H4 (cell line): ENCODE results near the gene MRPL9. TPM values are rescaled to one million over a fixed set of nuclear protein-coding genes. Genes with fewer than 3 reads are reported as not detected.

Experiments
- DNase-seq: peaks from one replicate; pipeline ENCODE4 v3.0.0-alpha.2; 2015; ENCODE audit warnings: low spot score
- total RNA-seq: library from RNA; depleted of rRNA; stranded (reverse); fragments of >200 nt; shearing (Covaris generic); gene quantifications from 2 replicates; pipeline ENCODE4 v1.2.3, GENCODE V29; 2014

The MRPL9 gene
- total RNA-seq, 1 experiment from 2014 or later, result 74.8 TPM

- DNase-seq, result no peak
Observed at GRCh38 chr1:151733126-151733525, 30.2 kb downstream of the MRPL9 start.

- DNase-seq, result no peak
Observed at GRCh38 chr1:151729966-151730291, 33.4 kb downstream of the MRPL9 start.

- DNase-seq, result no peak
Observed at GRCh38 chr1:151729157-151729965, 33.9 kb downstream of the MRPL9 start.

GRCh38 chr1:151728151-151729054, 34.9 kb downstream of the MRPL9 start:
- no peak for DNase-seq

GRCh38 chr1:151723726-151724370, 39.4 kb downstream of the MRPL9 start:
- DNase-seq, result no peak

- DNase-seq, result no peak
Observed at GRCh38 chr1:151721788-151722510, 41.3 kb downstream of the MRPL9 start.

- no peak for DNase-seq
Observed at GRCh38 chr1:151720974-151721787, 42.1 kb downstream of the MRPL9 start, which contains the start of gene RIIAD1. Gene RIIAD1, plus strand, starts transcription at chr1:151721522. Its CDS starts 15 bp downstream, at chr1:151721537.

GRCh38 chr1:151720554-151720953, 42.7 kb downstream of the MRPL9 start:
- DNase-seq, result no peak

GRCh38 chr1:151720125-151720524, 43.2 kb downstream of the MRPL9 start:
- no peak for DNase-seq

GRCh38 chr1:151718666-151719065, 44.6 kb downstream of the MRPL9 start:
- DNase-seq, result no peak

- DNase-seq, result no peak
Observed at GRCh38 chr1:151718011-151718431, 45.3 kb downstream of the MRPL9 start.

- DNase-seq, result no peak
Observed at GRCh38 chr1:151716771-151717631, 46.3 kb downstream of the MRPL9 start, which contains the start of gene CELF3. Gene CELF3, minus strand, starts transcription at chr1:151716803. Its CDS starts 783 bp downstream, at chr1:151716020.

- DNase-seq, result no peak
Observed at GRCh38 chr1:151716405-151716762, 46.9 kb downstream of the MRPL9 start.

GRCh38 chr1:151715726-151716404, 47.4 kb downstream of the MRPL9 start:
- no peak for DNase-seq

- DNase-seq, result no peak
Observed at GRCh38 chr1:151714820-151715725, 48.2 kb downstream of the MRPL9 start.

- DNase-seq, result no peak
Observed at GRCh38 chr1:151713874-151714273, 49.4 kb downstream of the MRPL9 start.

- DNase-seq, result no peak
Observed at GRCh38 chr1:151713044-151713443, 50.3 kb downstream of the MRPL9 start.

GRCh38 chr1:151711951-151712350, 51.3 kb downstream of the MRPL9 start:
- DNase-seq, result no peak
